Osteoblast (primary cell): Measurements from ENCODE around the gene SP7. TPM values are rescaled to one million over a fixed set of nuclear protein-coding genes. Genes with fewer than 3 reads are reported as not detected.

ENCODE experiments used
- DNase-seq: peaks from one replicate; pipeline ENCODE4 v3.0.0; 2011; ENCODE audit warnings: low spot score, mixed read lengths; ENCODE audit not compliant: insufficient read length; ENCODE audit errors: missing footprints
- H2AFZ ChIP-seq: 2 replicates; pipeline ENCODE4 v1.6.0; 2011; ENCODE audit warnings: mild to moderate bottlenecking, low read length
- H3K27ac ChIP-seq: 2 replicates; pipeline ENCODE4 v1.5.1; 2011; ENCODE audit warnings: mild to moderate bottlenecking, low read depth, low read length, moderate library complexity
- H3K27me3 ChIP-seq: 2 replicates; pipeline ENCODE4 v1.6.0; 2012; ENCODE audit warnings: mild to moderate bottlenecking, control low read depth, inconsistent platforms, low read length, moderate library complexity; ENCODE audit not compliant: insufficient read depth
- H3K36me3 ChIP-seq: 2 replicates; pipeline ENCODE4 v1.5.1; 2011; ENCODE audit warnings: mild to moderate bottlenecking, low read length, control low read depth, moderate library complexity; ENCODE audit not compliant: insufficient read depth
- H3K4me1 ChIP-seq: 2 replicates; pipeline ENCODE4 v1.5.1; 2011; ENCODE audit warnings: mild to moderate bottlenecking, low read length, control low read depth, moderate library complexity; ENCODE audit not compliant: insufficient read depth
- H3K4me2 ChIP-seq: 2 replicates; pipeline ENCODE4 v1.6.0; 2011; ENCODE audit warnings: mild to moderate bottlenecking, low read length; ENCODE audit not compliant: insufficient read depth
- H3K4me3 ChIP-seq: fragments of 200-600 bp; sonication (generic); 3 replicates; pipeline ENCODE4 v1.5.1; 2012; ENCODE audit warnings: mild to moderate bottlenecking, low read length, inconsistent platforms; ENCODE audit not compliant: insufficient read depth
- H3K79me2 ChIP-seq: 2 replicates; pipeline ENCODE4 v1.6.0; 2012; ENCODE audit warnings: mild to moderate bottlenecking, low read length, control low read depth, inconsistent platforms; ENCODE audit not compliant: insufficient read depth
- H3K9me3 ChIP-seq: 2 replicates; pipeline ENCODE4 v1.5.1; 2011; ENCODE audit warnings: low read depth, low read length, control low read depth
- H4K20me1 ChIP-seq: 2 replicates; pipeline ENCODE4 v1.6.0; 2012; ENCODE audit warnings: mild to moderate bottlenecking, low read length, control low read depth; ENCODE audit not compliant: insufficient read depth
- total RNA-seq: library from RNA; depleted of rRNA; stranded (reverse); fragments of >200 nt; gene quantifications from 2 replicates; pipeline ENCODE4 v1.2.3, GENCODE V29; 2012
- TF ChIP-seq, protein P1 (sequence below): IDR thresholded peaks from 2 replicates; pipeline ENCODE4 v1.5.1; 2011; ENCODE audit warnings: mild to moderate bottlenecking, low read depth, low read length, moderate library complexity; ENCODE audit errors: extremely low read depth

Gene SP7
- total RNA-seq, result not detected in 2 replicates

DNA sequence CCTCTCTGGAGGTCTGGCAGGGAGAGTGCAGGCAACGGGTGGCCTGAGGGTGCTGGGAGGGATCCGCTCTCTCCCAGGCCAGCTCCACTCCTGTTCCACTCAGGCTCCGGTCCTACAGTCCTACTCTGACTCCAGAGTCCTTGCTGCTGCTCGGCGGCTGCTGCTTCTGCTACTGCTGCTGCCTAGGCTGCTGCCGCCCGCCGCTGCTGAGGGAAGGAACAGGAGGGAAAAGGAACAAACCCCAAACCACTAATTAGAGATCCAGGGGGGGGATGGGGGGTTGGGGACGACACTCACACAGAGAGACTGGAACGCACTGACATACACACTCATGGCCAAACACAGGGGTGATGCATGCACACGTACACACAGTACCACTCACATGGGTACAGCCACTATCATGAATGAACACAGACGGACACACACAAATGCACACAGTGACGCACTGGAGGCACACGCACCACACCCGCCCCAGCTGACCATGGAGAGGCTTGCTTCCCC lies at the start of gene SP7:
TSS of gene SP7 (minus strand) at position 174 of the 501 bp plus-strand sequence. CDS start 708 bp downstream, outside the sequence.
- no peaks in the 10 kb centered on the region for H3K36me3 ChIP-seq
- H3K4me3 ChIP-seq, result no peak within 1 kb of the TSS
- H4K20me1 ChIP-seq, result no peaks in the 10 kb centered on the region
- peak; percentile 93 for DNase-seq
- H3K4me1 ChIP-seq, result no peaks in the 10 kb centered on the region
- no peaks in the 10 kb centered on the region for H3K9me3 ChIP-seq
- no peak within 1 kb of the TSS for H3K27ac ChIP-seq
- TF ChIP-seq, protein P1, sequence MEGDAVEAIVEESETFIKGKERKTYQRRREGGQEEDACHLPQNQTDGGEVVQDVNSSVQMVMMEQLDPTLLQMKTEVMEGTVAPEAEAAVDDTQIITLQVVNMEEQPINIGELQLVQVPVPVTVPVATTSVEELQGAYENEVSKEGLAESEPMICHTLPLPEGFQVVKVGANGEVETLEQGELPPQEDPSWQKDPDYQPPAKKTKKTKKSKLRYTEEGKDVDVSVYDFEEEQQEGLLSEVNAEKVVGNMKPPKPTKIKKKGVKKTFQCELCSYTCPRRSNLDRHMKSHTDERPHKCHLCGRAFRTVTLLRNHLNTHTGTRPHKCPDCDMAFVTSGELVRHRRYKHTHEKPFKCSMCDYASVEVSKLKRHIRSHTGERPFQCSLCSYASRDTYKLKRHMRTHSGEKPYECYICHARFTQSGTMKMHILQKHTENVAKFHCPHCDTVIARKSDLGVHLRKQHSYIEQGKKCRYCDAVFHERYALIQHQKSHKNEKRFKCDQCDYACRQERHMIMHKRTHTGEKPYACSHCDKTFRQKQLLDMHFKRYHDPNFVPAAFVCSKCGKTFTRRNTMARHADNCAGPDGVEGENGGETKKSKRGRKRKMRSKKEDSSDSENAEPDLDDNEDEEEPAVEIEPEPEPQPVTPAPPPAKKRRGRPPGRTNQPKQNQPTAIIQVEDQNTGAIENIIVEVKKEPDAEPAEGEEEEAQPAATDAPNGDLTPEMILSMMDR, result no peak
- H2AFZ ChIP-seq, result no peak within 1 kb of the TSS
- H3K79me2 ChIP-seq, result no peaks in the 10 kb centered on the region
- peak within 1 kb of the TSS; percentile 11 for H3K4me2 ChIP-seq
- H3K27me3 ChIP-seq, result peaks cover 60% of the 10 kb centered on the region

DNA sequence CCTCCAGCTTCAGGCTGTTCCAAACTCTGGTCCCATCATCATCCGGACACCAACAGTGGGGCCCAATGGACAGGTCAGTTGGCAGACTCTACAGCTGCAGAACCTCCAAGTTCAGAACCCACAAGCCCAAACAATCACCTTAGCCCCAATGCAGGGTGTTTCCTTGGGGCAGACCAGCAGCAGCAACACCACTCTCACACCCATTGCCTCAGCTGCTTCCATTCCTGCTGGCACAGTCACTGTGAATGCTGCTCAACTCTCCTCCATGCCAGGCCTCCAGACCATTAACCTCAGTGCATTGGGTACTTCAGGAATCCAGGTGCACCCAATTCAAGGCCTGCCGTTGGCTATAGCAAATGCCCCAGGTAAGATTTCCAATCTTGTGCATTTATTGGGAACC lies 47.1 kb upstream of the SP7 start:
- Histone ChIP-seq H3K27me3 (no peaks in the 10 kb centered on the region), H4K20me1 (peaks cover 20% of the 10 kb centered on the region), H3K4me2 (peak overlapping the region; percentile 69), H3K4me1 (peaks cover 50% of the 10 kb centered on the region), H2AFZ (no peak overlapping the region), H3K36me3 (peaks cover 26% of the 10 kb centered on the region), H3K9me3 (no peaks in the 10 kb centered on the region), H3K4me3 (peak overlapping the region; percentile 38), H3K27ac (peak overlapping the region; percentile 5), H3K79me2 (peaks cover 49% of the 10 kb centered on the region)
- no peak for DNase-seq
- TF ChIP-seq, protein P1, result no peak

DNA sequence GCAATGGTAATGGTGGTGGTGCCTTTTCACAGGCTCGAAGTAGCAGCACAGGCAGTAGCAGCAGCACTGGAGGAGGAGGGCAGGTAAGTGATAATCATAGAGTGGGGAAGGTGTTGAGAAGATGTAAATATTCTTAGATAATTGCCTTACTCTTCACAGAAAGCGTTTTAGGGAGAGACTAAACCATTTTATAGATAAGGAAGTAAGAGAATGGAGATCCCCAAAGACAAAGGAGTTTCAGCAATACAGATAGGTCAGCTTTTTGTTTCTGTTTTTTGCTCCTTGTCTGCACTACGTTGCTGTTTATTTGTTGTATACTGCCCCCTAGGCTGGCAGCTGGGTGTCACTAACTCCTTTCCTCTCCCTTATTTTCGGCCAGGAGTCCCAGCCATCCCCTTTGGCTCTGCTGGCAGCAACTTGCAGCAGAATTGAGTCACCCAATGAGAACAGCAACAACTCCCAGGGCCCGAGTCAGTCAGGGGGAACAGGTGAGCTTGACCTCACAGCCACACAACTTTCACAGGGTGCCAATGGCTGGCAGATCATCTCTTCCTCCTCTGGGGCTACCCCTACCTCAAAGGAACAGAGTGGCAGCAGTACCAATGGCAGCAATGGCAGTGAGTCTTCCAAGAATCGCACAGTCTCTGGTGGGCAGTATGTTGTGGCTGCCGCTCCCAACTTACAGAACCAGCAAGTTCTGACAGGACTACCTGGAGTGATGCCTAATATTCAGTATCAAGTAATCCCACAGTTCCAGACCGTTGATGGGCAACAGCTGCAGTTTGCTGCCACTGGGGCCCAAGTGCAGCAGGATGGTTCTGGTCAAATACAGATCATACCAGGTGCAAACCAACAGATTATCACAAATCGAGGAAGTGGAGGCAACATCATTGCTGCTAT lies 45.8 kb upstream of the SP7 start:
- Histone ChIP-seq H3K27me3 (no peaks in the 10 kb centered on the region), H3K4me3 (peak overlapping the region; percentile 78), H3K27ac (peak overlapping the region; percentile 77), H2AFZ (no peak overlapping the region), H3K9me3 (no peaks in the 10 kb centered on the region), H3K4me2 (peak overlapping the region; percentile 95), H3K79me2 (peaks cover 46% of the 10 kb centered on the region), H4K20me1 (peaks cover 20% of the 10 kb centered on the region), H3K4me1 (peaks cover 38% of the 10 kb centered on the region), H3K36me3 (peaks cover 26% of the 10 kb centered on the region)
- peak; percentile 81 for DNase-seq
- TF ChIP-seq, protein P1, result peak; percentile 46
